K562 (cell line): ENCODE measurements around the gene PPP1R36. TPM values are rescaled to one million over a fixed set of nuclear protein-coding genes. Genes with fewer than 3 reads are reported as not detected.

Experiments used
- ATAC-seq: fragments of 200-7000 bp; cut with Tn5 transposase; 3 replicates; pipeline ENCODE4 v1.9.1; 2020; ENCODE audit warnings: moderate library complexity
- BruUV-seq: library from RNA; stranded (reverse); fragments of 400-500 nt; replicated peaks from 2 replicates; lab custom pipeline; 2021; lab: Mats Ljungman, UMichigan
- CTCF ChIA-PET: fragments of 300-600 bp; formaldehyde crosslinking; extraction: SDS; loops from one replicate; lab custom pipeline; 2021; ENCODE audit warnings: low intra/inter-chr PET ratio; lab: Yijun Ruan, JAX
- POLR2A ChIA-PET: fragments of 300-600, 350-650 bp; sonication (Branson Sonifier 250); formaldehyde crosslinking; extraction: SDS; loops from one replicate; lab custom pipeline; 2021; ENCODE audit warnings: antibody characterized with exemption, inconsistent platforms; lab: Yijun Ruan, JAX
- DNase-seq, 4 experiments: peaks; one replicate each; pipeline versions ENCODE4 v3.0.0 to v3.0.0-alpha.2; 2011 to 2018; ENCODE audit warnings: low spot score in 3 of 4, mixed read lengths in 3 of 4; ENCODE audit errors: extremely low read depth in 1 of 4
- FAIRE-seq: peaks from 2 replicates; lab custom pipeline; 2011; peaks lifted over from hg19 to GRCh38; lab: Jason Lieb, UNC
- H2AFZ ChIP-seq: 2 replicates; pipeline ENCODE4 v1.6.0; 2011; ENCODE audit warnings: low read depth, low read length, control low read depth, inconsistent platforms
- H3K27ac ChIP-seq: fragments of 200-600 bp; 3 replicates; pipeline ENCODE4 v1.8.0; 2011; ENCODE audit warnings: low read depth, mild to moderate bottlenecking, control low read depth, inconsistent platforms, low read length, moderate library complexity, mixed read lengths; ENCODE audit errors: extremely low read depth
- H3K27me3 ChIP-seq, 2 experiments: fragments of 300-600 bp in 1 of 2; 2 replicates in 1 of 2; 3 replicates in 1 of 2; pipeline versions ENCODE4 v1.6.0 to v1.8.0; 2011; ENCODE audit warnings: inconsistent platforms in 2 of 2, low read length in 2 of 2, mild to moderate bottlenecking in 1 of 2, mixed read lengths in 1 of 2, moderate library complexity in 1 of 2; ENCODE audit not compliant: control insufficient read depth in 2 of 2, insufficient read depth in 2 of 2
- H3K36me3 ChIP-seq: fragments of 300-600 bp; 3 replicates; pipeline ENCODE4 v1.8.0; 2011; ENCODE audit warnings: mild to moderate bottlenecking, low read length, inconsistent platforms; ENCODE audit not compliant: control insufficient read depth, insufficient read depth
- H3K4me1 ChIP-seq, 2 experiments: fragments of 200-600 bp in 1 of 2; replicated peaks in 1 of 2; 2 replicates in 1 of 2; 3 replicates in 1 of 2; pipeline versions ENCODE4 v1.5.1 to v1.8.0; 2011; ENCODE audit warnings: inconsistent platforms in 2 of 2, low read length in 2 of 2, mild to moderate bottlenecking in 1 of 2, mixed read lengths in 1 of 2, moderate library complexity in 1 of 2; ENCODE audit not compliant: control insufficient read depth in 2 of 2, insufficient read depth in 2 of 2
- H3K4me2 ChIP-seq: 2 replicates; pipeline ENCODE4 v1.6.1; 2011; ENCODE audit warnings: low read length, control low read depth, inconsistent platforms, mixed read lengths; ENCODE audit not compliant: insufficient read depth
- H3K4me3 ChIP-seq: fragments of 200-600 bp; sonication (generic), shearing (Covaris generic); 2 replicates; pipeline ENCODE4 v1.5.1; 2016; ENCODE audit warnings: control low read depth, inconsistent platforms
- H3K79me2 ChIP-seq: fragments of 200-600 bp; 3 replicates; pipeline ENCODE4 v1.8.0; 2011; ENCODE audit warnings: low read length, inconsistent platforms; ENCODE audit not compliant: control insufficient read depth, insufficient read depth
- H3K9ac ChIP-seq, 2 experiments: 2 replicates each; pipeline versions ENCODE4 v1.6.0 to v1.6.1; 2011; ENCODE audit warnings: low read depth in 2 of 2, low read length in 2 of 2, control low read depth in 1 of 2, inconsistent platforms in 1 of 2, mild to moderate bottlenecking in 1 of 2, mixed read lengths in 1 of 2; ENCODE audit not compliant: insufficient read depth in 1 of 2
- H3K9me1 ChIP-seq: one replicate; pipeline ENCODE4 v1.6.0; 2011; ENCODE audit warnings: inconsistent platforms, mild to moderate bottlenecking, low read length, moderate library complexity; ENCODE audit not compliant: control insufficient read depth, insufficient read depth
- H3K9me3 ChIP-seq: replicated peaks from 2 replicates; pipeline ENCODE4 v1.5.1; 2011; ENCODE audit warnings: low read depth, low read length, inconsistent platforms; ENCODE audit not compliant: control insufficient read depth, insufficient read depth
- H4K20me1 ChIP-seq: replicated peaks from 2 replicates; pipeline ENCODE4 v1.6.1; 2011; ENCODE audit warnings: low read length, inconsistent platforms, mixed read lengths; ENCODE audit not compliant: control insufficient read depth, insufficient read depth
- CLOCK ChIP-seq: fragments of 250-450 bp; sonication (Bioruptor Pico); IDR thresholded peaks from 2 replicates; pipeline ENCODE4 v1.4.0; 2020; ENCODE audit warnings: mild to moderate bottlenecking, moderate library complexity, borderline replicate concordance
- MCM2 ChIP-seq: fragments of 450-650 bp; IDR thresholded peaks from 2 replicates; pipeline ENCODE4 v1.6.1; 2017; ENCODE audit warnings: low read depth, mild to moderate bottlenecking
- NCOA1 ChIP-seq: fragments of 450-650 bp; IDR thresholded peaks from 2 replicates; pipeline ENCODE4 v1.6.1; 2016; ENCODE audit warnings: low read depth
- POLR2G ChIP-seq: fragments of 200-400 bp; formaldehyde crosslinking; IDR thresholded peaks from 2 replicates; pipeline ENCODE4 v1.6.1; 2017; ENCODE audit warnings: low read depth, mild to moderate bottlenecking, antibody characterized with exemption, low read length, moderate library complexity
- RFX1 ChIP-seq: fragments of 450-650 bp; IDR thresholded peaks from 2 replicates; pipeline ENCODE4 v1.6.1; 2016; ENCODE audit warnings: mild to moderate bottlenecking, moderate library complexity
- TCFL5 ChIP-seq: fragments of 250-450 bp; sonication (Bioruptor Pico); conservative IDR thresholded peaks from 2 replicates; pipeline ENCODE4 v1.6.1; 2021; ENCODE audit warnings: mild to moderate bottlenecking, moderate library complexity, matching md5 sums
- TGIF2 ChIP-seq: sonication (generic); formaldehyde crosslinking; IDR thresholded peaks from 2 replicates; pipeline ENCODE4 v1.8.1; 2022; ENCODE audit warnings: mild to moderate bottlenecking, missing genetic modification reagents, moderate library complexity
- WGBS: fragments of 100-300 bp; shearing (Covaris generic); methylation state at CpG from one replicate; pipeline ENCODE4 v1.1.6; 2016; ENCODE audit warnings: low coverage, mixed read lengths; ENCODE audit not compliant: insufficient coverage; ENCODE audit errors: missing lambda C conversion rate; 5-methylcytosine and 5-hydroxymethylcytosine counted together
- in situ Hi-C: fragments of 300-500 bp; cut with MboI; formaldehyde crosslinking; loops from 4 replicates; pipeline ENCODE4 v1.15.0; 2018; ENCODE audit warnings: inconsistent platforms, mixed read lengths
- intact Hi-C: fragments of 100-400 bp; cut with micrococcal nuclease; formaldehyde crosslinking; loops from 2 replicates; pipeline ENCODE4 v1.14.2; 2022
- polyA plus RNA-seq, 8 experiments: library from polyadenylated mRNA; depleted of rRNA in 4 of 8; stranded (reverse) in 5 of 8; unstranded in 3 of 8; fragments of >200 nt; fragmentation: Nextera tagmentation in 2 of 8; fragmentation: Illumina TruSeq in 1 of 8; extraction: Ambion mirVana in 2 of 8; extraction: Trizol in 1 of 8; gene quantifications; 2 replicates each; pipeline versions ENCODE4 v1.2.1 to v1.2.3, GENCODE V29; 2011 to 2014; ENCODE audit warnings: inconsistent platforms in 1 of 8, missing spikeins in 1 of 8
- total RNA-seq, 7 experiments: library from RNA; depleted of rRNA in 6 of 7; stranded (reverse); fragments of >200 nt in 6 of 7; fragmentation: Illumina TruSeq in 2 of 7; extraction: Trizol in 2 of 7; gene quantifications; 2 replicates each; pipeline versions ENCODE4 v1.2.1 to v1.2.3, GENCODE V29; 2011 to 2021; ENCODE audit warnings: low replicate concordance in 1 of 7

Gene PPP1R36
- total and polyA plus RNA-seq, 9 of the 15 experiments (the other 6 are each of a cell fraction or from before 2014, with no cell fraction given), result 0.29 TPM; not detected in 8

- CTCF ChIA-PET, result interaction anchor here (0.6 kb wide), 1 partner anchor 127 kb away, joined by 3 read pairs; no protein-coding TSS in a partner anchor
- WGBS, result 10% methylated on average over 3 of the region's 5 CpGs
- in situ Hi-C loops, result no loop called here
These were observed 5.0 kb upstream of the PPP1R36 start for GRCh38 chr14:64544607-64545312.

More at GRCh38 chr14:64544607-64545312, 5.0 kb upstream of the PPP1R36 start:
- no peak overlapping the region for H3K9ac ChIP-seq
- no peaks in the 10 kb centered on the region for H3K79me2 ChIP-seq
- DNase-seq (no peak), ATAC-seq (no peak), FAIRE-seq (no peak)
- peaks cover 11 to 12% of the 10 kb centered on the region in 2 experiments for H3K27me3 ChIP-seq
- H3K4me2 ChIP-seq, result no peak overlapping the region
- POLR2A ChIA-PET, result no interaction called here
- no peak overlapping the region for H3K27ac ChIP-seq
- BruUV-seq, result no TSS peak
- intact Hi-C loops, result no loop called here
- no peaks in the 10 kb centered on the region for H3K9me1 ChIP-seq
- H3K4me3 ChIP-seq, result no peak overlapping the region
- H3K9me3 ChIP-seq, result no peaks in the 10 kb centered on the region; the same call in 1 of the 2 replicates
- no peaks in the 10 kb centered on the region for H4K20me1 ChIP-seq
- TF ChIP-seq RFX1 (no peak), TGIF2 (no peak), POLR2G (no peak), TCFL5 (CRISPR knock-in tag) (no peak), CLOCK (no peak), NCOA1 (no peak), MCM2 (no peak)
- no peak overlapping the region for H2AFZ ChIP-seq
- H3K4me1 ChIP-seq, result peaks cover 0 to 10% of the 10 kb centered on the region in 2 experiments; a peak in 1 of 5 replicates
- no peaks in the 10 kb centered on the region for H3K36me3 ChIP-seq
